Fibroblast of lung (primary cell): ENCODE measurements around the gene AMER2.

ENCODE experiments used
- CTCF ChIP-seq, 2 donors: IDR thresholded peaks in 1 of 2; conservative IDR thresholded peaks in 1 of 2; 1 replicate in 1 of 2; 2 replicates in 1 of 2; pipeline ENCODE4 v1.5.1; 2011 to 2012; ENCODE audit warnings: low read length in 2 of 2, control low read depth in 1 of 2, inconsistent platforms in 1 of 2, low read depth in 1 of 2, mild to moderate bottlenecking in 1 of 2
- EZH2 ChIP-seq: IDR thresholded peaks from 2 replicates; pipeline ENCODE4 v1.5.1; 2012; ENCODE audit warnings: low read length, control low read depth, mild to moderate bottlenecking; ENCODE audit errors: missing control alignments

GRCh38 chr13:25130944-25131343 is 41.1 kb downstream of the AMER2 start:
- no peak for TF ChIP-seq CTCF (conservative IDR thresholded peaks at IDR 0.05 in 1 of 2, IDR thresholded peaks at IDR 0.05 in 1 of 2; ENCODE audit: low read depth in 1 of 2, low read length in 2 of 2)
- no peak for TF ChIP-seq EZH2
